COLO668 (cell line): Measurements from ENCODE around the gene VIPR2.

Experiments
- DNase-seq: peaks from one replicate; lab custom pipeline; 2025; ENCODE audit not compliant: unreplicated experiment; lab: John Stamatoyannopoulos, UW

VIPR2 gene

DNA sequence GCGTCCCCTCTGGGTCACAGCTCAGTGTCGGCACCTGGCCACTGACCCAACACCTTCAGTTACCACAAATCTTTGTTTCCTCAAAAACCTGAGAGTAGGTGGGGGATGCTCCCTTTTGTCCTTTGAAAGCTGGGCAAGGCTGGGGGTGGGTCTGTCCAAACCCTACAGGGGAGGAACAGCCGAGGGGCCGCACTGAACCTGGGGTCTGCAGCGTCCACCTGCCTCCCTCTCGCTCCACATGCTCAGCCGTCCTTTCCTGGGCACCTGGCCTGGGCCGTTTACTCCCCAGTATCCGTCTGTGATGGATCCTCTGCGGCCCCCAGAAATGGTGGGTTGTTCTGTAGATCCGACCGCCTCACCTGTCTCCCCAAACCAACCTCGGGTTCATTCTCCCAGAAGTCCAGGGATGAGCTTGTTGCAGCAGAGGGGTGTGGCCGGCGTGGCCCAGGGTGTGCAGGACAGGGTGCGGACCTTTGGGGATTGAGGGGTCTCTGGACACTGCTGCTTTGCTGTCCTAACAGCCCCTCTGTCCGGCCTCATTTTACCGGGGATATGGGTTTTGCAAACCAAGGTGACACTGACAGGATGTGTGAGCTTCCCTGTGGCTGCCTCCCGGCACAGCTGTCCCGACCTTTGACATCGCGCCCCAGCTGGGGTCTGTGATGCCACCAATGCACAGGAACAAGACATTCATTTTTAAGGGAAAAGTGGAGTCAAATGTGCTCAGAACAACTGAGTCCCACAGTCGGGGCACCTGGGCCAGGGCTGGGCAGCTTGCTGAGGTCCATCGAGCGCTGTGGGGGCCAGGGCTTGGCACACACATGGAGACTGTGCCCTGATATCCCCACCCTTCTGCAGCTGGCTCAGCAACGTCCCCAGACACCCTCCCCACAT, 115.9 kb downstream of the VIPR2 start:
- DNase-seq, result no peak

DNA sequence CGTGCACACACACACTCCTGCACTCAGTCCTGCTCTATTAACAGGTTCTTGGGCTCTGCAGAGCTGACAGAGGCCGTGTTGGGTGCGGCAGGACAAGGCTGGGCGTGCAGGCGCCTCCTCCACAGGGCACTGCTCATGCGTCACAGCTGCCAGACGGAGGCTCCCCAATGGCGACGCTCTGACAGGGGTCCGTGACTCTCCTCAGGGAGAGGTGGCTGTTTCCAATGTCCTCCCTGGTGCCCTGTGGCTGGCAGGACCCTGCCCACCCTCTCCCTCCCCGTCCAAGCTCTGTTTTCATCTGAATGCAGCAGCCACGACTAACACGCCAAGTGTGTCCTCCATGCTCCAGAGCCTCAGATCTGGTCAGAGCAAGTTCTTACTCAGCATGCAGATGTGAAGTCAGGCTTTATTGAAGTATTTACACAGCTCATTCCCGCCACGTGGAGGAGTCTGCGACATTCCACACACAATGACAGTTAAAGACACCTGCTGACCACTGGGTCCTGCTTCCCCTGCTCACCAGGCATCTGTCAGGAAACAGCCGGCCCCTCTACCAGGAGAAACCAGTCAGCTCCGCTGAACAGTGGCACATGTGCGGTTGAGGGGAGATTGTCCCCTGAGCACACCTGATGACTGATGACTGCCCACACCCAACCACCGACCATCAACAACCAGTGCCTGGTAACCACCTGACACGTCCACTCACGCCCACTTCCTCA, 116.7 kb downstream of the VIPR2 start:
- peak; percentile 80 for DNase-seq

DNA sequence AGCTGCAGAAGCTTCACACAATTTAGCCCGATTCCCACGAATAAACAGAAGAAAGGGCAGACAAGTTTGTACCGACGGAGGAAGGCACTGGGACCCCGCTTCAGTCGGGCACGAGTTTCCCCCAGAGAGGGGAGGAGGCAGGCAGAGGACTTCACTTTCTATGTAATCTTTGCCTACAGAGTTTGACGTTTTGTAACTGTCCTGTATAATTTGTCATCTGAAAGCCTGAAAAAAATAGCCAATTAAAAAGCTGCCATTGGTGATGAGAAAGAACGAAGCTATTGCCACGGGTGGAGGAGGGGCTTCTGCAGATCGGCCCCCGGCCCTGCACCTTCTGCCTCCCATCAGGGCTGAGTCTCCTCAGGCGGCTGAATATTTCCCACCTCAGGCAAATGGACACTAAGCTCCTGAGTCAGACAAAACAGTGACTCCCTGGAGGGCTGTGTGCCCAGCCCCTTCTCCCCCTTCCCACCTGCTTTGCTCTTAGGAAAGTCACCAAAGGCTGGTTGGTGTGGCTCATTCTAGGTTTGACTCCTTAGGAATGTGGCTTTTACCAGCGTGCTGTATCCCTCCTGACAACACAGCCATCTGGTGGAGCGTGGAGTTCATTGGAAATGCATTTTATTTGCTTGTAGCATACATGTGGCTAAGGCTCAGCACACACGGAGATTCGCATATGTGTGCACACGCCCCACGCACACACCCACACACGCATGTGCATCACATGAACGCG, 117.4 kb downstream of the VIPR2 start:
- DNase-seq, result no peak

DNA sequence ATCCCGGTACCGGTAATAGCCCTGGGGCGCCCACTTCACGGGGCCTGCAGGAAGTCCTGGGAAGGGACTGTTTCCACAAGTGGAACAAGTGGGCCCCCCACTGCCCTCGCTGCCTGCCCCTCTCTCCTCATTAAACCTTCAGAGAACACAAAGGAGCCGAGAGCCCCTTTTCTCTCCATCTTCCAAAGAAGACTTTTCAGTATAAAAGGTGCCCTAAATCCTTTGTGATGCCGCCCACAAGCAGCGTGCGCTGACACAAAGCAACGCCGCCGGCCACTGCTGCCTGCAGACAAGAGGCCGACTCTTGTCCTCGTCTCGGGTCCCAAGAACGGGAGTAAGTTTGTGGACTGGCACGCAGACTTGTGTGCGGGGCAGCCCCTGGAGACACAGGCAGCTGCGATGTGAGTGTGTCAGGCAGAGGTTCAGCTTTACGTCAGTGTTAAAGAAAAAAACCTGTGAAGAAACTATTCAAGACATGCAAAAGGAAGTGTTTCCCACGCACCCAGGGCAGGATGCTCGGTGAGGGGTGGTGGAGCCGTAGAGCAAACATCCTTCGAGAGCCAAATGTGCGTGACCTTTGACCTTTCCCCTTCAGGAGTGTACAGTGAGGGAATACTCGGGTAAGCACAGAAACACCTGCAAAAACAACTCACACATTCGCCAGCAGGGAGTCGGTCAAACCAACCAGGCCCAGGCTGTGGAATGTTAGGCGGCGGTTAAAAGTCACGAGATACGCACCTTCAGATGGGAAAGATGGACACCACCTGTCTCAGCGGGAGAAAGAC, 118.2 kb downstream of the VIPR2 start:
- peak; percentile 14 for DNase-seq

DNA sequence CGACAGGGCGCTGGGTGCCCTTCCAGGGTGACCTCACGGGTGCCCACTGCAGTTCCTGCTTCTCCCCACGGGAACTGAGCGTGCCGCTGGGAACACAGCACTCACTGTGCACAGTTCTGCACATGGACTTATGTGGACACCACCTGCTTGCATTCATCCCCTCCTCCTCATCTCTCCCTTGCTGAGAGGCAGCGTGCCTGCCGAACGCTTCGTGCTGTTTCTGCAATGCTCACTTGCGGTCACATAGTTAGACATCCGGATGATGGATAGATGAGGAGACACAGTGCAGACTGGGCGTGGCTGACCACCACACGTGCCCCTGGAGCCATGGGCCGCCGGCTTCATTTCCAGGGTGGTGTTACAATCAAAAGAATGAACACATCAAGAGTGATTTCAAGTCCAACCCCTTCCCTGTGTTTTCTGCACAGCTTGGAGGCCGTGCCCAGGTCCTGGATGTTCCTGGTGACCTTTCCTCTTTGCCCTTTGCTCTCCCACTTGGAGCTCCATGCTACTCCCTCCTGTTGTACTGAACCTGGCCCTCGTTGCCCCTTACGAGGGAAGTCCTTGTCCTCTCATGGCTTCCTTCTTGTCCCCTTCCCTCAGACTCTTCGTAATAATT, 119.4 kb downstream of the VIPR2 start:
- DNase-seq, result no peak

DNA sequence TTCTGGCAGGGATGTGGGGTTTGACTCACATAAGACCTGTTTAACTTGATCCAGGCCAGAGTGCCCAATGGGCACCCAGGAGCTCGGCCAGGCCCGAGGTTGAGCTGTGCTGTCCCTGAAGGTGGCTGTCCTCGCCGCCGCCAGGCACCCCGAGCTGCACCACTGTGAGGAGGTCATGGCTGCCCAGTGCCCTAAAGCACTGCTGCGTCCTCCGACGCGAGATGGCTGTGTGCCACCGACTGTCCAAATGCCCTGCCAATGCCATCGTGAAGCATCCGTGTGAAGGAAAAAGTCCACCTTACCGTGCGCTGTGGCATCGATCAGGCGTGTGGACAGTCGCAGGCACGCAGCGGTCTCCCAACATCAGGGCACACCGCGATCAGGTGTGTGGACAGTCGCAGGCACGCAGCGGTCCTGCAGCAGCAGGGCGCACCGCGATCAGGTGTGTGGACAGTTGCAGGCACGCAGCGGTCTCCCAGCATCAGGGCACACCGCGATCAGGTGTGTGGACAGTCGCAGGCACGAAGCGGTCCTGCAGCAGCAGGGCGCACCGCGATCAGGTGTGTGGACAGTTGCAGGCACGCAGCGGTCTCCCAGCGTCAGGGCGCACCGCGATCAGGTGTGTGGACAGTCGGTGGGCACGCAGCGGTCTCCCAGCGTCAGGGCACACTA, 120.3 kb downstream of the VIPR2 start:
- DNase-seq, result no peak

DNA sequence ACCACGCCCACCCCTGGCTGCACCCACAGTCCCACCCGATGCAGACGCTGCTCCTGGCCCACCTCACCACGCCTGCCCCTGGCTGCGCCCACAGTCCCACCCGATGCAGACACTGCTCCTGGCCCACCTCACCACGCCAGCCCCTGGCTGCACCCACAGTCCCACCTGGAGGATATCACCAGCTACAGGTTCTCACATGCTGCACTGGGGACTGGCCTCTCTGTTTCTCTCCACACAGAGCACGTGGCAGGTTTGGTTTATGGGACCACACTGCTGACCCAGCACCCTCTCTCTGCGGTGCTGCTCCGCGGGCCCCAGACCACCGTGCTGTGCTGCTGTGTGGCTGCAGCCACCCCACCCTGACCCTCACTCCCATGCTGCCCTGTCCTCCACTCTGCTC, 120.9 kb downstream of the VIPR2 start:
- no peak for DNase-seq

DNA sequence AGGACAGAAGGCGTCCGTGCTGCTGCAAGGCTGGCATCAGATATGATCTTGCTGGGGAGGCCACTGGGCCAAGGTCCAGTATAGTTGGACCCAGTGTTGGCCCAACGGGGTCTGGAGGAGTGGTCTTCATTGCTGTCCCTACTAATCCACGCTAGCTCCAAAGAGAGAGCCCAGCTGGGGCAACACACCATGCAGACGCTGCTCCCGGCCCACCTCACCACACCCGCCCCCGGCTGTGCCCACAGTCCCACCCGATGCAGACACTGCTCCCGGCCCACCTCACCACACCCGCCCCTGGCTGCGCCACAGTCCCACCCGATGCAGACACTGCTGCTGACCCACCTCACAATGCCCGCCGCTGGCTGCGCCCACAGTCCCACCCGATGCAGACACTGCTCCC, 121.5 kb downstream of the VIPR2 start:
- DNase-seq, result no peak

DNA sequence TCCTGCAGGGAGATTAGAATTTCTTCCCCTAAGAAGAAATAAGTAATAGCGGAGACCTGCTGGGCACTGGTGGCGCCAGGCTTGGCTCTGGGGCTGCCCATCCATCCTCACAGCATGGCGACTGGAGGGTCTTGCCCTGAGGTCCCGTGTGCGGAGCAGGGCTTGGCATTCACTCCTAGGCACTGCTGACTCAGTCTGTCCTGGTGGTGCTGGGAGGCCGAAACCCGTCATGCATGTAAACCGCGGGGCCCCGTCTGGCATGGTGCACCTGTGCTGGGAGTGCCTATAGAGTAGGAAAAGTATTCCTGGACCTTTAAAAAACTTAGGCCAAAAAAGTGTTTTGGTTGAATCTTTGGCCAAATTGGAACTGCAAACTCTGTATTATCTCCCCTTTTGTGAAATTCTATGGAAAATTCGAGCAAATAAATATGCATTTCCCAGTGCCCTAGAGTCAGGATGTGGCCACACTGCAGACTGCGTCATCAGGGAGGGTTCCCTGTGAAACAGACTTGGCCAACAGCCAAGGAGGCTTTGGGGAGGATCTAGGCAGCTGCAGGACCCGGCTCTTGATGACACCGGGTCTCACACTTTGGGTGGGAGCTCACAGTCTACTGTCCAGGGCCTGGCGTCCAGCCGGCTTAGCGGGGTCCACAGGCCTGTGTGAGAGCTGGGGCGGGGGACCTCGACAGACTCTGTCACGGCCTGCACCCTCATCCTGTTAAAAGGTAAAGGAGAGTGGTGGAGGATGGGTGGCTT, 122.3 kb downstream of the VIPR2 start:
- peak; percentile 91 for DNase-seq

DNA sequence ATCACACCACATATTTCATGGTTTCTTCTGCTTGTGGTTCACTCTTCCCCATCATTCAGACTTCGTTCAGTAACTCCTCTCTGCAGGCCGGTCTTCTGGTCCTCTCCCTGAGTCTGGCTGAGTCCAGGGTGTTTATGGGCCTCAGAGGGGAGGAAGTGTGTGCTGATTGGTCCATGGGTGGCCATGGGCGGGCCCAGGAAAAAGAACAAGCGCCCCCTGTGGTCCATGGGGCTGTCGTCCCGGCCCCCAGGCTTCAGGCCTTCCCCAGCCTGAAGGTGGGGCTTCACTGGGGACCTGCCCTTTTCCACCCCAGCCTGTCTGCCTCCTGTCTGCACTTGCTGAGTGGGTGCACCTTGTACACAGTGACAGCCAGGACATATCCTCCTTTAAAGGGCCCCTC, 123.7 kb downstream of the VIPR2 start:
- no peak for DNase-seq

DNA sequence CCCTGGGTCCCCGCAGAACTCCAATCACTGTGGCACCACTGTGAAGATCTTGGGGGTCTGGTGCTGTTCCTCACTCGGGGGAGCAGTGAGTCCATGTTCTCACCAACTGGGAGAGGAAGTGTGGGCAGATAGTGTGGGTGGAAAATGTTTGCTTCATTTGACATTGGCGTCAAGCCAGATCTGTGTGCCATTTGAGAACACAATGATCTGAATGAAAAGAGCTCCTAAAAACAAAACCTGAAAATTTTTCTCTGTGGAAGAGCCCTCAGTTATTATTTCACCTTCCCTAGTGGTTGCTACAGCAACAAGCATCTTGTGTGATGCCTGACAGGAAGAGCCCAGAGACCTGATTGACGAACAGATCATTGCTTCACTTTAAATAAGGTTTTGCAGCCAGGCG, 125.6 kb downstream of the VIPR2 start:
- DNase-seq, result no peak

DNA sequence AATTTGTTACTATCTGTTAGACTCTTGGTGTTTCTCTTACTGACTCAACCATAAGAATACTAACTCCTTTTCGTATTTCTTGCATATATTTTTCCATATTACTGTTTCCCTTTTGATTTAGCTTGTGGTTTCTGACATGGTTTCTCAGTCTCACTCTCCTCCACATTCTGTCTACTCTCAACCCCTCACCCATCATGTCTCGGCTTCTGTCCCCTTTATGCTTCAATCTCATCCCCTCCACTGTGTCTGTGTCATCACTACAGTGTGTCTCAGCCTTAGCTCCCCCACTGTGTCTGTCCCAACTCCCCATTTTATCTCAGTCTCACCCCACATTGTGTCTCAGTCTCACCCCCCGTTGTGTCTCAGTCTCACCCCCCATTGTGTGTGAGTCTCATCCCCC, 126.9 kb downstream of the VIPR2 start:
- DNase-seq, result no peak

DNA sequence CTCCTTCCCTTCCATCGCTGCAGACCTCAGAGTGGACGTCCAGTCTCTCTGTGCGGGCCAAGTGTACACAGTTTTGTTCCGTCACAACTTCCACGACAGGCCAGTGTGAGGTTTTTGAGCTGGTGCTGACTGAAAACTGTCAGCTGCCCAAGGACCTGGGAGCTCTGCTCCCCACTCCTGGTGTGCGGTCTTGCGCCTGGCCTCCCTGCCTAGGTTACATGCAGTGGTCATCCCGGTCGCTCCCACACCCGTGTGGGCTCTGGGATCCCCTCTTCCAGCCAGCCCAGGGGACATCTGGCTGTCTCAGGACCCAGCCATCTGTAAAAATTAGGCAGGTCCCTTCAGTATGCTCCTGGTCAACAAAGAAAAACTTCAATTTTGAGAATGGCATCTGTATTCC, 127.5 kb downstream of the VIPR2 start:
- DNase-seq, result no peak

DNA sequence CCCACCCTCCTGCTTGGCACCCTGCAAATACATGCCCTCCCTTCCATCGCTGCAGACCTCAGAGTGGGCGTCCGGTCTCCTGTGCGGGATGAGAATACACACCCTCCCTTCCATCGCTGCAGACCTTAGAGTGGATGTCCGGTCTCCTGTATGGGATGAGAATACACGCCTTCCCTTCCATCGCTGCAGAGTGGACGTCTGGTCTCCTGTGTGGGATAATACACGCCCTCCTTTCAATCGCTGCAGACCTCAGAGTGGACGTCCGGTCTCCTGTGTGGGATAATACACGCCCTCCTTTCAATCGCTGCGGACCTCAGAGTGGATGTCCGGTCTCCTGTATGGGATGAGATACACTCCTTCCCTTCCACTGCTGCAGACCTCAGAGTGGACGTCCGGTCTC, 128.1 kb downstream of the VIPR2 start:
- no peak for DNase-seq

DNA sequence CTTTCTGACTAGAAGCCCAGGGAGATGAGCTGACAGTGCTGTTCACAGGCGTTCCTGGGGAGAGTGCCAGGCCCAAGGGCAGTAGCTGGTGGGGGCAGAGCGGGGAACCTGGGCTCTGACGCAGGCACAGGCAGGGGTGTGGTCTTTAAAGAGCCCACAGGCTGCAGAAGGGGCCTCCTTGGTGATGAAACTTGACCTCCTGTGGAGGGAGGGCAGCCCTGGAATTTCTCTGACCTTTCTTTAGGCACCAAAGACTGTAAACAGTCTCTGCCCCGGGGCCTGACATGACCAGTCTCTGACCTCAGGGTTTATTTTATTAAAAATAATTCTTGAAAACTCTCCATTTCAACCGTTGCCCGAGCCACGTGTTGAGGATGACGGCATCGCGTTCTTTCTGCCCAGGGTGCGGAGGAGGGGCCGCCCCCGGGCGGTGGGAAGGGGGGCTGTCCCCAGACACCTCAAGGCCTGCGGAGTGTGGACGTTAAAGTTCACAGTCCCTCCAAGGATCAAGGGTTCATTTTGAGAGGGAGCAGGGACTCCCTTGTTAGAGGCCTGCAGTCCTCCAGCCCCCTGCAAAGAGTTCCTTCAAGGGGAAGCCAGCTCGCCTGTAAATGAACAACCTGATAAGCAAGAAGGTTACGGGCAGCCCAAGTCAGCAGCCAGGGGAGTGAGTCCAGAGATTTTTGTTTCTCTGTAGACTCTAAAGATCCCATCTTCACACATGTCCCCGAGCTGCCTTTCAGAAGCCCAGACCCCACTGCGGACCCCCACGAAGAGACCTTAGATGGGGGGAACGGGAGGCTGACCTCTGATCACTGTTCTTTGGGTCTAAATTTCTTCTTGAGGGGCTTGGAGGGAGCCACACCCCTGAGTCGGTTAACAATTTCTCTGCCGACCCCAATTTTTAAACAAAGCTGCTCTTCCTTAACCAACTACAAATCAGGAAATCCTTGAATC, 128.9 kb downstream of the VIPR2 start:
- DNase-seq, result no peak

DNA sequence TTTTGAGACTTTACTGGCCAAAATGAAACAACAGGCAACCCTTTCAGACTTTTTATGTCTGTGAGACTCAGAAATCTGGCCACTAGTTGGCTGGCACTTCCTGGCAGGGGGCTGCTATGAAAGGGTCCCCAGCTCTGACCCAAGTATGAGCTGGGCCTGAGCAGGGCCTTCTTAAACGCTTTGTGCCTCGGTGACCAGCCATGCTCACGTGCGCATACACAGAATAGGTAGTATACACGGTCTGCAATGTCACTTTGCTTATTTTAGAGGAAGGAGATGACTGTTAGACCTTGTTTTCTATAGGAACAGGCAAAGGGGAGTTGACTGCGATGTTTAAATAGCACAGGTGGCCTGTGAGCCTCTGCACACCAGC, 129.6 kb downstream of the VIPR2 start:
- no peak for DNase-seq

DNA sequence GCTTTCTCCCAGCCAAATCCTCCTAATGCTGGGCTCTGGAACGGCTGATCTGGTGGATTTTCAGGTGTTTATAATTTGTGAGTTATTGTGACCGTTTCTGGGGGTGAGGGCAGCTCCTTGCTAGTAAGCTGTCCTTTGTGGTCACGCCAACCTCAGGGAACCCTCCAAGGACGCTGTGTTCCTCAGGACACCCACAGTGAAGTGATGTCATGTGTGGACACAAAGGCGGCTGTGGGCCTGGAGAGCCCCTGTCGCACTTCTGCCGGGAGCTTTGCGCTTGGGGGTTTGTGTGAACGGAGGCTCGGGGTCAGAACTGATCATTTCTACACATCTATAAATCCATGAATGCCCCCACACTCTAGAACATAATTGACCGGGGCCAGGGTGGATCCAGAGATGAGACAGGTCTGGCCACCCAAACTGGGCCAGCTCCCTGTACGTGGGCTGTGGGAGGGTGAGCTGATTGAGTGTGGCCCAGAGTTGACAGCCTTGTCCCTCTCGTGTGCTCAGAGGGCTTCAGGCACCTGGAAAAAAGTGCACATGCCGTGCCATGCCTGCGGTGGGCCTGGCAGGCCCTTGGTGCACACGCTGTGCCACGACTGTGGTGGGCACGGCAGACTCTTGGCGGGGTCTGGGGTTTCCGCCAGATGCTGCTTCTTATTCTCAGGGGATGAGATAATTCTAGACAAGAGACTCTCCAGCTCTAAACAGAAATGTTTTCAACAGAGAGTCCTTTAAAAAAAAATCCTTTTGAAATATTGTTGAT, 130.2 kb downstream of the VIPR2 start:
- no peak for DNase-seq
